GM23338 (cell line): Measurements from ENCODE around the gene ZNF76. TPM values are rescaled to one million over a fixed set of nuclear protein-coding genes. Genes with fewer than 3 reads are reported as not detected.

Source experiments
- ATAC-seq: fragments of 200-7000 bp; cut with Tn5 transposase; 3 replicates; pipeline ENCODE4 v1.9.1; 2020
- DNase-seq: peaks from one replicate; pipeline ENCODE4 v3.0.0-alpha.2; 2015; ENCODE audit warnings: low spot score
- H2AFZ ChIP-seq: fragments of 200-600 bp; sonication (generic); 2 replicates; pipeline ENCODE4 v1.8.0; 2016; ENCODE audit warnings: antibody characterized with exemption, mild to moderate bottlenecking, moderate library complexity
- H3F3A ChIP-seq: fragments of 200-600 bp; sonication (generic); replicated peaks from 2 replicates; pipeline ENCODE4 v1.8.0; 2017; ENCODE audit warnings: antibody characterized with exemption, mixed run types, low read depth
- H3K27ac ChIP-seq: fragments of 200-600 bp; sonication (generic); 2 replicates; pipeline ENCODE4 v1.6.1; 2016; ENCODE audit warnings: low read depth
- H3K27me3 ChIP-seq: fragments of 200-600 bp; sonication (generic); 2 replicates; pipeline ENCODE4 v1.8.0; 2016; ENCODE audit warnings: mild to moderate bottlenecking, mixed run types, moderate library complexity; ENCODE audit not compliant: insufficient read depth
- H3K36me3 ChIP-seq: fragments of 200-600 bp; sonication (generic); 2 replicates; pipeline ENCODE4 v1.8.0; 2016; ENCODE audit warnings: mild to moderate bottlenecking; ENCODE audit not compliant: insufficient read depth
- H3K4me1 ChIP-seq: fragments of 200-600 bp; sonication (generic); 2 replicates; pipeline ENCODE4 v1.8.0; 2016; ENCODE audit warnings: mild to moderate bottlenecking, moderate library complexity; ENCODE audit not compliant: insufficient read depth
- H3K4me2 ChIP-seq: fragments of 200-600 bp; sonication (generic); 2 replicates; pipeline ENCODE4 v1.7.1; 2017; ENCODE audit warnings: mixed run types
- H3K4me3 ChIP-seq: fragments of 200-600 bp; sonication (generic); 2 replicates; pipeline ENCODE4 v1.6.1; 2016; ENCODE audit warnings: mixed run types
- H3K79me2 ChIP-seq: fragments of 200-600 bp; sonication (generic); replicated peaks from 2 replicates; pipeline ENCODE4 v1.8.0; 2017; ENCODE audit warnings: mild to moderate bottlenecking; ENCODE audit not compliant: insufficient read depth
- H3K9me2 ChIP-seq: fragments of 200-600 bp; sonication (generic); 2 replicates; pipeline ENCODE4 v1.8.0; 2017; ENCODE audit not compliant: insufficient read depth
- H4K20me1 ChIP-seq: fragments of 200-600 bp; sonication (generic); replicated peaks from 2 replicates; pipeline ENCODE4 v1.8.0; 2017; ENCODE audit warnings: mild to moderate bottlenecking; ENCODE audit not compliant: insufficient read depth
- H3K27ac Mint-ChIP-seq: 2 replicates; pipeline ENCODE4 v1.8.0; 2020; ENCODE audit warnings: inconsistent platforms, mild to moderate bottlenecking, moderate library complexity, mixed read lengths
- H3K27me3 Mint-ChIP-seq: 3 replicates; pipeline ENCODE4 v1.8.0; 2022; ENCODE audit warnings: low read depth, mild to moderate bottlenecking, moderate library complexity, mixed read lengths, inconsistent platforms; ENCODE audit not compliant: insufficient read depth, poor library complexity
- H3K36me3 Mint-ChIP-seq: 3 replicates; pipeline ENCODE4 v1.8.0; 2021; ENCODE audit warnings: low read depth, mild to moderate bottlenecking, inconsistent platforms, moderate library complexity, mixed read lengths
- H3K4me1 Mint-ChIP-seq: 3 replicates; pipeline ENCODE4 v1.8.0; 2020; ENCODE audit warnings: mild to moderate bottlenecking, inconsistent platforms, mixed read lengths
- H3K4me3 Mint-ChIP-seq: 3 replicates; pipeline ENCODE4 v1.8.0; 2021; ENCODE audit warnings: moderate library complexity, mild to moderate bottlenecking, inconsistent platforms, mixed read lengths
- H3K9me3 Mint-ChIP-seq: 3 replicates; pipeline ENCODE4 v1.8.0; 2020; ENCODE audit warnings: moderate library complexity, mild to moderate bottlenecking, inconsistent platforms, mixed read lengths
- CTCF ChIP-seq, 2 experiments: fragments of 200-600 bp in 1 of 2; sonication (generic) in 1 of 2; conservative IDR thresholded peaks; 2 replicates each; pipeline versions ENCODE4 v1.5.1 to v1.6.1; 2016 to 2017; ENCODE audit warnings: antibody characterized with exemption in 2 of 2, low read depth in 2 of 2, mild to moderate bottlenecking in 2 of 2, moderate library complexity in 1 of 2
- ETS1 ChIP-seq: IDR thresholded peaks from 2 replicates; pipeline ENCODE4 v1.6.1; 2016; ENCODE audit warnings: antibody characterized with exemption
- EZH2 ChIP-seq: fragments of 200-600 bp; sonication (generic); IDR thresholded peaks from one replicate; pipeline ENCODE4 v1.8.0; 2017; ENCODE audit warnings: antibody characterized with exemption, mild to moderate bottlenecking, low read depth; ENCODE audit not compliant: unreplicated experiment
- POLR2AphosphoS5 ChIP-seq: IDR thresholded peaks from 2 replicates; pipeline ENCODE4 v1.6.1; 2016; ENCODE audit warnings: antibody characterized with exemption, low read depth
- ZNF114 ChIP-seq: fragments of 250-450 bp; sonication (Bioruptor Pico); IDR thresholded peaks from 2 replicates; pipeline ENCODE4 v1.5.0; 2020; ENCODE audit warnings: mild to moderate bottlenecking, moderate library complexity
- ZNF331 ChIP-seq: fragments of 250-450 bp; sonication (Bioruptor Pico); IDR thresholded peaks from 2 replicates; pipeline ENCODE4 v1.5.0; 2020; ENCODE audit warnings: low read depth, mild to moderate bottlenecking, moderate library complexity
- polyA plus RNA-seq: library from polyadenylated mRNA; unstranded; fragments of >200 nt; fragmentation: Nextera tagmentation; extraction: Ambion mirVana; gene quantifications from 2 replicates; pipeline ENCODE4 v1.2.1, GENCODE V29; 2016
- total RNA-seq: library from RNA; depleted of rRNA; stranded (reverse); fragments of >200 nt; shearing (Covaris generic); gene quantifications from 2 replicates; pipeline ENCODE4 v1.2.3, GENCODE V29; 2014
- TF ChIP-seq, protein P1 (sequence below): IDR thresholded peaks from one replicate; pipeline ENCODE4 v1.6.1; 2018; ENCODE audit warnings: antibody characterized with exemption; ENCODE audit not compliant: unreplicated experiment
- TF ChIP-seq, protein P2 (sequence below): fragments of 250-450 bp; sonication (Bioruptor Pico); IDR thresholded peaks from 2 replicates; pipeline ENCODE4 v1.5.0; 2020; ENCODE audit warnings: mild to moderate bottlenecking, moderate library complexity

ZNF76 gene
- total and polyA plus RNA-seq, 2 experiments from 2014 or later: 12.5 to 18.8 TPM

GRCh38 chr6:35251949-35252348 lies 7.6 kb upstream of the ZNF76 start (continued):
- TF ChIP-seq, protein P1, sequence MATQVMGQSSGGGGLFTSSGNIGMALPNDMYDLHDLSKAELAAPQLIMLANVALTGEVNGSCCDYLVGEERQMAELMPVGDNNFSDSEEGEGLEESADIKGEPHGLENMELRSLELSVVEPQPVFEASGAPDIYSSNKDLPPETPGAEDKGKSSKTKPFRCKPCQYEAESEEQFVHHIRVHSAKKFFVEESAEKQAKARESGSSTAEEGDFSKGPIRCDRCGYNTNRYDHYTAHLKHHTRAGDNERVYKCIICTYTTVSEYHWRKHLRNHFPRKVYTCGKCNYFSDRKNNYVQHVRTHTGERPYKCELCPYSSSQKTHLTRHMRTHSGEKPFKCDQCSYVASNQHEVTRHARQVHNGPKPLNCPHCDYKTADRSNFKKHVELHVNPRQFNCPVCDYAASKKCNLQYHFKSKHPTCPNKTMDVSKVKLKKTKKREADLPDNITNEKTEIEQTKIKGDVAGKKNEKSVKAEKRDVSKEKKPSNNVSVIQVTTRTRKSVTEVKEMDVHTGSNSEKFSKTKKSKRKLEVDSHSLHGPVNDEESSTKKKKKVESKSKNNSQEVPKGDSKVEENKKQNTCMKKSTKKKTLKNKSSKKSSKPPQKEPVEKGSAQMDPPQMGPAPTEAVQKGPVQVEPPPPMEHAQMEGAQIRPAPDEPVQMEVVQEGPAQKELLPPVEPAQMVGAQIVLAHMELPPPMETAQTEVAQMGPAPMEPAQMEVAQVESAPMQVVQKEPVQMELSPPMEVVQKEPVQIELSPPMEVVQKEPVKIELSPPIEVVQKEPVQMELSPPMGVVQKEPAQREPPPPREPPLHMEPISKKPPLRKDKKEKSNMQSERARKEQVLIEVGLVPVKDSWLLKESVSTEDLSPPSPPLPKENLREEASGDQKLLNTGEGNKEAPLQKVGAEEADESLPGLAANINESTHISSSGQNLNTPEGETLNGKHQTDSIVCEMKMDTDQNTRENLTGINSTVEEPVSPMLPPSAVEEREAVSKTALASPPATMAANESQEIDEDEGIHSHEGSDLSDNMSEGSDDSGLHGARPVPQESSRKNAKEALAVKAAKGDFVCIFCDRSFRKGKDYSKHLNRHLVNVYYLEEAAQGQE: no peak
- no peak for TF ChIP-seq ETS1
- no peak for TF ChIP-seq ZNF331 (CRISPR knock-in tag)
- no peak for TF ChIP-seq EZH2
- no peak for TF ChIP-seq ZNF114 (CRISPR knock-in tag)

GRCh38 chr6:35253249-35253648 lies 6.3 kb upstream of the ZNF76 start:
- no peak overlapping the region for H3K27ac ChIP-seq
- no peak for ATAC-seq
- TF ChIP-seq, protein P1: no peak
- no peak for TF ChIP-seq EZH2
- TF ChIP-seq CTCF (conservative IDR thresholded peaks at IDR 0.05; ENCODE audit: low read depth in 2 of 2): no peak
- TF ChIP-seq, protein P2, sequence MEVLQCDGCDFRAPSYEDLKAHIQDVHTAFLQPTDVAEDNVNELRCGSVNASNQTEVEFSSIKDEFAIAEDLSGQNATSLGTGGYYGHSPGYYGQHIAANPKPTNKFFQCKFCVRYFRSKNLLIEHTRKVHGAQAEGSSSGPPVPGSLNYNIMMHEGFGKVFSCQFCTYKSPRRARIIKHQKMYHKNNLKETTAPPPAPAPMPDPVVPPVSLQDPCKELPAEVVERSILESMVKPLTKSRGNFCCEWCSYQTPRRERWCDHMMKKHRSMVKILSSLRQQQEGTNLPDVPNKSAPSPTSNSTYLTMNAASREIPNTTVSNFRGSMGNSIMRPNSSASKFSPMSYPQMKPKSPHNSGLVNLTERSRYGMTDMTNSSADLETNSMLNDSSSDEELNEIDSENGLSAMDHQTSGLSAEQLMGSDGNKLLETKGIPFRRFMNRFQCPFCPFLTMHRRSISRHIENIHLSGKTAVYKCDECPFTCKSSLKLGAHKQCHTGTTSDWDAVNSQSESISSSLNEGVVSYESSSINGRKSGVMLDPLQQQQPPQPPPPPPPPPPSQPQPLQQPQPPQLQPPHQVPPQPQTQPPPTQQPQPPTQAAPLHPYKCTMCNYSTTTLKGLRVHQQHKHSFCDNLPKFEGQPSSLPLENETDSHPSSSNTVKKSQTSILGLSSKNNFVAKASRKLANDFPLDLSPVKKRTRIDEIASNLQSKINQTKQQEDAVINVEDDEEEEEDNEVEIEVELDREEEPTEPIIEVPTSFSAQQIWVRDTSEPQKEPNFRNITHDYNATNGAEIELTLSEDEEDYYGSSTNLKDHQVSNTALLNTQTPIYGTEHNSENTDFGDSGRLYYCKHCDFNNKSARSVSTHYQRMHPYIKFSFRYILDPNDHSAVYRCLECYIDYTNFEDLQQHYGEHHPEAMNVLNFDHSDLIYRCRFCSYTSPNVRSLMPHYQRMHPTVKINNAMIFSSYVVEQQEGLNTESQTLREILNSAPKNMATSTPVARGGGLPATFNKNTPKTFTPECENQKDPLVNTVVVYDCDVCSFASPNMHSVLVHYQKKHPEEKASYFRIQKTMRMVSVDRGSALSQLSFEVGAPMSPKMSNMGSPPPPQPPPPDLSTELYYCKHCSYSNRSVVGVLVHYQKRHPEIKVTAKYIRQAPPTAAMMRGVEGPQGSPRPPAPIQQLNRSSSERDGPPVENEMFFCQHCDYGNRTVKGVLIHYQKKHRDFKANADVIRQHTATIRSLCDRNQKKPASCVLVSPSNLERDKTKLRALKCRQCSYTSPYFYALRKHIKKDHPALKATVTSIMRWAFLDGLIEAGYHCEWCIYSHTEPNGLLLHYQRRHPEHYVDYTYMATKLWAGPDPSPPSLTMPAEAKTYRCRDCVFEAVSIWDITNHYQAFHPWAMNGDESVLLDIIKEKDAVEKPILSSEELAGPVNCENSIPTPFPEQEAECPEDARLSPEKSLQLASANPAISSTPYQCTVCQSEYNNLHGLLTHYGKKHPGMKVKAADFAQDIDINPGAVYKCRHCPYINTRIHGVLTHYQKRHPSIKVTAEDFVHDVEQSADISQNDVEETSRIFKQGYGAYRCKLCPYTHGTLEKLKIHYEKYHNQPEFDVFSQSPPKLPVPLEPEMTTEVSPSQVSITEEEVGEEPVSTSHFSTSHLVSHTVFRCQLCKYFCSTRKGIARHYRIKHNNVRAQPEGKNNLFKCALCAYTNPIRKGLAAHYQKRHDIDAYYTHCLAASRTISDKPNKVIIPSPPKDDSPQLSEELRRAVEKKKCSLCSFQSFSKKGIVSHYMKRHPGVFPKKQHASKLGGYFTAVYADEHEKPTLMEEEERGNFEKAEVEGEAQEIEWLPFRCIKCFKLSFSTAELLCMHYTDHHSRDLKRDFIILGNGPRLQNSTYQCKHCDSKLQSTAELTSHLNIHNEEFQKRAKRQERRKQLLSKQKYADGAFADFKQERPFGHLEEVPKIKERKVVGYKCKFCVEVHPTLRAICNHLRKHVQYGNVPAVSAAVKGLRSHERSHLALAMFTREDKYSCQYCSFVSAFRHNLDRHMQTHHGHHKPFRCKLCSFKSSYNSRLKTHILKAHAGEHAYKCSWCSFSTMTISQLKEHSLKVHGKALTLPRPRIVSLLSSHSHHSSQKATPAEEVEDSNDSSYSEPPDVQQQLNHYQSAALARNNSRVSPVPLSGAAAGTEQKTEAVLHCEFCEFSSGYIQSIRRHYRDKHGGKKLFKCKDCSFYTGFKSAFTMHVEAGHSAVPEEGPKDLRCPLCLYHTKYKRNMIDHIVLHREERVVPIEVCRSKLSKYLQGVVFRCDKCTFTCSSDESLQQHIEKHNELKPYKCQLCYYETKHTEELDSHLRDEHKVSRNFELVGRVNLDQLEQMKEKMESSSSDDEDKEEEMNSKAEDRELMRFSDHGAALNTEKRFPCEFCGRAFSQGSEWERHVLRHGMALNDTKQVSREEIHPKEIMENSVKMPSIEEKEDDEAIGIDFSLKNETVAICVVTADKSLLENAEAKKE: no peak
- no peak for TF ChIP-seq POLR2AphosphoS5

More at GRCh38 chr6:35253249-35253648, 6.3 kb upstream of the ZNF76 start:
- Histone ChIP-seq H3K4me1 (peaks cover 12% of the 10 kb centered on the region; the same call in 1 of the 2 replicates), H3K4me2 (no peak overlapping the region), H3K9me2 (no peaks in the 10 kb centered on the region), H3F3A (0 out of 2 replicates have a peak, but pooled peaks cover under 1% of the 10 kb centered on the region), H3K36me3 (no peaks in the 10 kb centered on the region), H4K20me1 (peaks cover 6% of the 10 kb centered on the region), H3K79me2 (peaks cover 12% of the 10 kb centered on the region), H3K27me3 (no peaks in the 10 kb centered on the region), H3K4me3 (no peak overlapping the region), H2AFZ (no peak overlapping the region)
- Mint-ChIP-seq H3K27ac (no peak overlapping the region), H3K9me3 (no peaks in the 10 kb centered on the region), H3K4me1 (peaks cover 17% of the 10 kb centered on the region), H3K27me3 (peaks cover 8% of the 10 kb centered on the region), H3K36me3 (no peaks in the 10 kb centered on the region), H3K4me3 (no peak overlapping the region)
- DNase-seq: no peak
